Fibroblast of lung (primary cell): Measurements from ENCODE around the gene ZNF611. TPM values are rescaled to one million over a fixed set of nuclear protein-coding genes. Genes with fewer than 3 reads are reported as not detected.
"Not testable (repeated sequence)": the region's sequence is repeated elsewhere in the genome, so short reads cannot be mapped to it uniquely, and the experiment has no call there.

ENCODE experiments used
- DNase-seq, 2 donors: peaks; one replicate each; pipeline versions ENCODE4 v3.0.0 to v3.0.0-alpha.2; 2010; ENCODE audit warnings: low read depth in 2 of 2
- H2AFZ ChIP-seq: 2 replicates; pipeline ENCODE4 v1.5.1; 2012; ENCODE audit warnings: low read length, control low read depth, inconsistent platforms
- H3K27ac ChIP-seq: 2 replicates; pipeline ENCODE4 v1.5.1; 2011; ENCODE audit warnings: low read length, control low read depth; ENCODE audit not compliant: insufficient read depth
- H3K27me3 ChIP-seq: 2 replicates; pipeline ENCODE4 v1.5.1; 2011; ENCODE audit warnings: mild to moderate bottlenecking, low read length; ENCODE audit not compliant: control insufficient read depth, insufficient read depth
- H3K36me3 ChIP-seq: 2 replicates; pipeline ENCODE4 v1.5.1; 2011; ENCODE audit warnings: low read length; ENCODE audit not compliant: control insufficient read depth, insufficient read depth
- H3K4me1 ChIP-seq: 2 replicates; pipeline ENCODE4 v1.5.1; 2011; ENCODE audit warnings: low read length; ENCODE audit not compliant: control insufficient read depth, insufficient read depth; ENCODE audit errors: extremely low read depth
- H3K4me2 ChIP-seq: 2 replicates; pipeline ENCODE4 v1.5.1; 2011; ENCODE audit warnings: low read length, control low read depth; ENCODE audit not compliant: insufficient read depth; ENCODE audit errors: extremely low read depth
- H3K4me3 ChIP-seq, 4 experiments: fragments of 200-600 bp in 1 of 4; sonication (generic) in 1 of 4; replicated peaks in 1 of 4; 2 replicates each; pipeline ENCODE4 v1.5.1; 2011 to 2016; ENCODE audit warnings: low read length in 4 of 4, low read depth in 3 of 4, mild to moderate bottlenecking in 3 of 4, control low read depth in 2 of 4, inconsistent platforms in 1 of 4, mixed read lengths in 1 of 4; ENCODE audit not compliant: insufficient read depth in 1 of 4; ENCODE audit errors: control extremely low read depth in 1 of 4
- H3K79me2 ChIP-seq: 2 replicates; pipeline ENCODE4 v1.5.1; 2012; ENCODE audit warnings: mild to moderate bottlenecking, low read length, inconsistent platforms; ENCODE audit not compliant: control insufficient read depth, insufficient read depth
- H3K9ac ChIP-seq: 2 replicates; pipeline ENCODE4 v1.5.1; 2011; ENCODE audit warnings: mild to moderate bottlenecking, low read length, control low read depth; ENCODE audit not compliant: insufficient read depth
- H3K9me3 ChIP-seq: 2 replicates; pipeline ENCODE4 v1.5.1; 2012; ENCODE audit warnings: low read depth, low read length; ENCODE audit not compliant: control insufficient read depth, insufficient read depth
- H4K20me1 ChIP-seq: 2 replicates; pipeline ENCODE4 v1.5.1; 2011; ENCODE audit warnings: low read length; ENCODE audit not compliant: control insufficient read depth, insufficient read depth; ENCODE audit errors: extremely low read depth
- CTCF ChIP-seq, 2 donors: IDR thresholded peaks in 1 of 2; conservative IDR thresholded peaks in 1 of 2; 1 replicate in 1 of 2; 2 replicates in 1 of 2; pipeline ENCODE4 v1.5.1; 2011 to 2012; ENCODE audit warnings: low read length in 2 of 2, control low read depth in 1 of 2, inconsistent platforms in 1 of 2, low read depth in 1 of 2, mild to moderate bottlenecking in 1 of 2
- EZH2 ChIP-seq: IDR thresholded peaks from 2 replicates; pipeline ENCODE4 v1.5.1; 2012; ENCODE audit warnings: low read length, control low read depth, mild to moderate bottlenecking; ENCODE audit errors: missing control alignments
- polyA plus RNA-seq, 2 donors: library from polyadenylated mRNA; depleted of rRNA in 1 of 2; stranded (reverse) in 1 of 2; unstranded in 1 of 2; fragments of >200 nt; gene quantifications; 2 replicates each; pipeline ENCODE4 v1.2.1, GENCODE V29; 2011 to 2012; ENCODE audit warnings: missing spikeins in 1 of 2
- total RNA-seq: library from RNA; depleted of rRNA; stranded (reverse); fragments of >200 nt; gene quantifications from 2 replicates; pipeline ENCODE4 v1.2.1, GENCODE V29; 2014

Gene ZNF611
- total and polyA plus RNA-seq, 2 donors (not counting 1 experiment from before 2014, with no cell fraction given): 6.9 to 14.5 TPM

GRCh38 chr19:52725528-52725961, 9.3 kb downstream of the ZNF611 start:
- Histone ChIP-seq H3K79me2 (no peaks in the 10 kb centered on the region), H3K36me3 (peaks cover 2% of the 10 kb centered on the region), H3K4me1 (peaks cover 3% of the 10 kb centered on the region), H3K9me3 (no peaks in the 10 kb centered on the region), H4K20me1 (no peaks in the 10 kb centered on the region), H3K9ac (no peak overlapping the region), H3K4me2 (no peak overlapping the region), H3K27ac (no peak overlapping the region), H2AFZ (no peak overlapping the region), H3K27me3 (no peaks in the 10 kb centered on the region), H3K4me3 (no peak overlapping the region)
- TF ChIP-seq EZH2: no peak
- DNase-seq: no peak

- Histone ChIP-seq H2AFZ (no peak overlapping the region), H3K4me3 (no peak overlapping the region), H3K9me3 (no peaks in the 10 kb centered on the region), H3K4me2 (no peak overlapping the region), H3K9ac (no peak overlapping the region), H3K79me2 (no peaks in the 10 kb centered on the region), H3K27ac (no peak overlapping the region), H3K4me1 (peaks cover 3% of the 10 kb centered on the region), H3K36me3 (peaks cover 2% of the 10 kb centered on the region), H4K20me1 (no peaks in the 10 kb centered on the region), H3K27me3 (no peaks in the 10 kb centered on the region)
- TF ChIP-seq EZH2: no peak
- no peak for TF ChIP-seq CTCF (conservative IDR thresholded peaks at IDR 0.05 in 1 of 2, IDR thresholded peaks at IDR 0.05 in 1 of 2; ENCODE audit: low read depth in 1 of 2, low read length in 2 of 2)
- DNase-seq: no peak
These were observed 9.9 kb downstream of the ZNF611 start for GRCh38 chr19:52724701-52725514.

GRCh38 chr19:52723907-52724598, 10.8 kb downstream of the ZNF611 start:
- not testable (repeated sequence) for H3K27ac ChIP-seq, DNase-seq, H3K4me1 ChIP-seq, H3K9ac ChIP-seq, H3K79me2 ChIP-seq, H4K20me1 ChIP-seq, H2AFZ ChIP-seq, H3K4me3 ChIP-seq, H3K4me2 ChIP-seq, H3K9me3 ChIP-seq, H3K27me3 ChIP-seq, H3K36me3 ChIP-seq
